Keratinocyte (primary cell): ENCODE results near the gene RANBP3. TPM values are rescaled to one million over a fixed set of nuclear protein-coding genes. Genes with fewer than 3 reads are reported as not detected.

Source experiments
- DNase-seq: peaks from one replicate; pipeline ENCODE4 v3.0.0-alpha.2; 2011; ENCODE audit warnings: low read depth, missing footprints, low spot score
- FAIRE-seq: peaks from 2 replicates; lab custom pipeline; 2011; peaks lifted over from hg19 to GRCh38; lab: Jason Lieb, UNC
- H2AFZ ChIP-seq: 2 replicates; pipeline ENCODE4 v1.6.0; 2012; ENCODE audit warnings: low read length, control low read depth, inconsistent platforms; ENCODE audit not compliant: control insufficient read depth
- H3K27ac ChIP-seq: 2 replicates; pipeline ENCODE4 v1.5.1; 2011; ENCODE audit warnings: low read length; ENCODE audit not compliant: control insufficient read depth, insufficient read depth
- H3K27me3 ChIP-seq: 3 replicates; pipeline ENCODE4 v1.6.0; 2011; ENCODE audit warnings: low read length; ENCODE audit not compliant: control insufficient read depth, insufficient read depth; ENCODE audit errors: extremely low read depth
- H3K36me3 ChIP-seq, 2 experiments: 2 replicates in 1 of 2; 3 replicates in 1 of 2; pipeline ENCODE4 v1.5.1; 2011; ENCODE audit warnings: low read length in 2 of 2, mild to moderate bottlenecking in 1 of 2; ENCODE audit not compliant: control insufficient read depth in 2 of 2, insufficient read depth in 2 of 2; ENCODE audit errors: extremely low read depth in 1 of 2
- H3K4me1 ChIP-seq: 3 replicates; pipeline ENCODE4 v1.5.1; 2011; ENCODE audit warnings: low read length; ENCODE audit not compliant: control insufficient read depth, insufficient read depth; ENCODE audit errors: extremely low read depth
- H3K4me2 ChIP-seq: 3 replicates; pipeline ENCODE4 v1.6.0; 2011; ENCODE audit warnings: low read depth, low read length; ENCODE audit not compliant: control insufficient read depth, insufficient read depth; ENCODE audit errors: extremely low read depth
- H3K4me3 ChIP-seq, 3 experiments: fragments of 200-600 bp in 1 of 3; sonication (generic) in 1 of 3; 2 replicates in 2 of 3; 3 replicates in 1 of 3; pipeline ENCODE4 v1.5.1; 2011 to 2016; ENCODE audit warnings: low read length in 3 of 3, mild to moderate bottlenecking in 3 of 3, control low read depth in 2 of 3, inconsistent platforms in 1 of 3, low read depth in 1 of 3, mixed read lengths in 1 of 3, mixed run types in 1 of 3, moderate library complexity in 1 of 3; ENCODE audit not compliant: control insufficient read depth in 2 of 3, insufficient read depth in 2 of 3; ENCODE audit errors: extremely low read depth in 1 of 3
- H3K79me2 ChIP-seq: 2 replicates; pipeline ENCODE4 v1.6.0; 2012; ENCODE audit warnings: low read length; ENCODE audit not compliant: control insufficient read depth, insufficient read depth
- H3K9ac ChIP-seq: 3 replicates; pipeline ENCODE4 v1.6.0; 2011; ENCODE audit warnings: low read length; ENCODE audit not compliant: control insufficient read depth, insufficient read depth; ENCODE audit errors: extremely low read depth
- H3K9me1 ChIP-seq: 3 replicates; pipeline ENCODE4 v1.6.0; 2011; ENCODE audit warnings: low read length; ENCODE audit not compliant: control insufficient read depth, insufficient read depth; ENCODE audit errors: extremely low read depth
- H3K9me3 ChIP-seq: 2 replicates; pipeline ENCODE4 v1.5.1; 2012; ENCODE audit warnings: low read depth, low read length; ENCODE audit not compliant: control insufficient read depth
- H4K20me1 ChIP-seq: 3 replicates; pipeline ENCODE4 v1.6.0; 2011; ENCODE audit warnings: low read length; ENCODE audit not compliant: control insufficient read depth, insufficient read depth; ENCODE audit errors: extremely low read depth
- CTCF ChIP-seq, 3 experiments: IDR thresholded peaks in 1 of 3; conservative IDR thresholded peaks in 1 of 3; optimal IDR thresholded peaks in 1 of 3; 2 replicates in 2 of 3; 3 replicates in 1 of 3; pipeline versions ENCODE3 to v1.5.1; 2011; ENCODE audit warnings: low read length in 3 of 3, mild to moderate bottlenecking in 3 of 3, moderate library complexity in 2 of 3, control low read depth in 1 of 3, inconsistent platforms in 1 of 3; ENCODE audit not compliant: insufficient read depth in 2 of 3; ENCODE audit errors: extremely low read depth in 1 of 3
- EZH2 ChIP-seq: IDR thresholded peaks from one replicate; pipeline ENCODE4 v1.6.1; 2012; ENCODE audit warnings: inconsistent platforms, mild to moderate bottlenecking, low read length, moderate library complexity
- dilution Hi-C: fragments of 300-500 bp; cut with MboI; formaldehyde crosslinking; loops from one replicate; pipeline ENCODE4 v1.7.0; 2020; ENCODE audit warnings: low sequenced_read_pairs; ENCODE audit not compliant: extremely low pct_ligation_motif_present
- polyA plus RNA-seq, 5 experiments: library from polyadenylated mRNA; depleted of rRNA in 3 of 5; stranded (reverse) in 3 of 5; stranded (forward) in 1 of 5; unstranded in 1 of 5; fragments of >200 nt; gene quantifications; 1 replicate in 1 of 5; 2 replicates in 3 of 5; 3 replicates in 1 of 5; pipeline versions ENCODE4 v1.2.1 to v1.2.3, GENCODE V29; 2011 to 2012; ENCODE audit warnings: missing spikeins in 2 of 5, low read depth in 1 of 5, low replicate concordance in 1 of 5

The RANBP3 gene
- polyA plus RNA-seq, 1 donor (not counting 4 experiments of a cell fraction or from before 2014, with no cell fraction given): 36.4 TPM

- Histone ChIP-seq H3K9ac (peak overlapping the region; percentile 86), H3K9me3 (no peaks in the 10 kb centered on the region), H3K4me3 (peak overlapping the region; percentile 73 to 92 (median 90)), H3K9me1 (no peaks in the 10 kb centered on the region), H2AFZ (peak overlapping the region; percentile 73), H3K79me2 (peaks cover 29% of the 10 kb centered on the region), H3K27me3 (no peaks in the 10 kb centered on the region), H3K4me1 (peaks cover 10% of the 10 kb centered on the region), H4K20me1 (no peaks in the 10 kb centered on the region), H3K27ac (peak overlapping the region; percentile 76), H3K36me3 (peaks cover 0 to 6% of the 10 kb centered on the region in 2 experiments), H3K4me2 (peak overlapping the region; percentile 95)
- dilution Hi-C loops: no loop called here
- DNase-seq (no peak), FAIRE-seq (no peak)
- no peak for TF ChIP-seq CTCF (optimal IDR thresholded peaks at IDR 0.05 in 1 of 3, IDR thresholded peaks at IDR 0.05 in 1 of 3, conservative IDR thresholded peaks at IDR 0.05 in 1 of 3; ENCODE audit: extremely low read depth in 1 of 3, insufficient read depth in 2 of 3, low read length in 3 of 3)
- TF ChIP-seq EZH2: no peak
Measured at GRCh38 chr19:5905114-5905778, 72.7 kb downstream of the RANBP3 start.

GRCh38 chr19:5904352-5905113 is 73.4 kb downstream of the RANBP3 start, which contains the start of gene VMAC:
TSS of gene VMAC (plus strand) at chr19:5904872. CDS start at chr19:5904891, 19 bp downstream.
- DNase-seq (peak; percentile 100), FAIRE-seq (peak; percentile 97)
- H3K36me3 ChIP-seq: peaks cover 2 to 6% of the 10 kb centered on the region in 2 experiments
- H3K9me1 ChIP-seq: no peaks in the 10 kb centered on the region
- H3K9ac ChIP-seq: peak within 1 kb of the TSS; percentile 99
- H3K4me3 ChIP-seq: peak within 1 kb of the TSS; percentile 92 to 98 (median 96)
- peak within 1 kb of the TSS; percentile 96 for H2AFZ ChIP-seq
- H3K79me2 ChIP-seq: peaks cover 36% of the 10 kb centered on the region
- H4K20me1 ChIP-seq: no peaks in the 10 kb centered on the region
- peak within 1 kb of the TSS; percentile 99 for H3K27ac ChIP-seq
- no peaks in the 10 kb centered on the region for H3K9me3 ChIP-seq
- peaks cover 4% of the 10 kb centered on the region for H3K4me1 ChIP-seq
- dilution Hi-C loops: no loop called here
- peak within 1 kb of the TSS; percentile 95 for H3K4me2 ChIP-seq
- TF ChIP-seq CTCF (optimal IDR thresholded peaks at IDR 0.05 in 1 of 3, IDR thresholded peaks at IDR 0.05 in 1 of 3, conservative IDR thresholded peaks at IDR 0.05 in 1 of 3; ENCODE audit: extremely low read depth in 1 of 3, insufficient read depth in 2 of 3, low read length in 3 of 3) (no peak), EZH2 (no peak)
- no peaks in the 10 kb centered on the region for H3K27me3 ChIP-seq
